Measurements from ENCODE around the gene SMC1A. TPM values are rescaled to one million over a fixed set of nuclear protein-coding genes. Genes with fewer than 3 reads are reported as not detected.
A peak's percentile ranks its signal among the peaks of the same experiment; 100 is the strongest.

The SMC1A gene
- total RNA-seq, 1 donor from 2014 or later, result 67.7 TPM

DNA sequence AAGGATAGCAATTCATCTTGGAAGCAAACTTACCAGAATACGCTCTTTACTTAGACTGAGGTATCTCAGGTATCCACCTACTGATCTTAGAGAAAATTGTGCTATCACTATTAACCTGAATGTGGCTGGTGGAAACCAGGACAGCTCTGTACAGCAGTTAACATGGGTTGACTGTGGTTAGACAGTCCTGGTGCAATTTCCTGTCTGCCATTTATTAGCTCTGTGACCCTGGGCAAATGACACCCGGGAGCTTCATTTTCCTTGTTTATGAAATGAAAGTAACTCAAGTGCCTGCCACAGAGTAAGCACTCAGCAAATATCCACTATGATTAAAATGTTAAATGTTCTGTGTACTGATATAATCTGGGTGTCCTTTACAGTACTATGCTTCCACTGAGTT lies 60.0 kb downstream of the SMC1A start:
- ATAC-seq, result no peak
- intact Hi-C loops (cut with DNase I), result no loop called here
- DNase-seq (ENCODE audit: low spot score), result no peak

DNA sequence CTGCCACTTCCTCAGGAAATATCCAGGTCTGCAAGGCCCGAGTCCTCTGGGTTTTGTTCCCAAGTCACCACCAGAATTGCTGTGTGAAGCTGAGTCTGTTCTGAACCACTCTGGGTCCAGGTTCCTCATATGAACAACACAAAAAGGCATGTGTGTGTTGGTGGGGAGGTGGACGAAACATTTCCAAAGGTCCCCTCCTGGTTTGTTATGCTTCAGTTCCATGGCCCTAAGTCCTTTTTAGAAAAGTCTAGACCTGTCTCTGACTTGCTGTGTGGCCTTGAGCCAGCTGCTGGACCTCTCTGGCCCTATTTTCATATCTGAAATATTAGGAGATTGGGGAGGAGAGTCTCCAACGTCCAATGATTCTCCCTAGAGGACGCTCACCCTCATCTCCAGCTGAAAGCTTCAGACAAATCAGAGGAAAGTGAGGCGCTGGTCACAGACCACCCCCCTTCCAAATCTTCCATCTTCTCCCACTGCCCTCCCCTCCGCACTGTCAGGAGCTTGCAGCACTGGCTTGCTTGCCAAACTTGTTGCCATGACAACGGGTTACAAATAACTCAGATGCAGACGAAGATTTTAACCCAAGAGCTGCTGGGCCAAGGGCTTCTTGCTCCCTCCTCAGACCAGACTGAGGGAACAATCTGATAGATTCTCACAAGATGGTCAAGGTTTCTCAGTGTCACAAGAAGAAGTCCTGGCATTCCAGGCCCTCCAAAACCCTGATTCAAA lies 64.5 kb downstream of the SMC1A start:
- DNase-seq (ENCODE audit: low spot score) (no peak), ATAC-seq (no peak)
- intact Hi-C loops (cut with DNase I), result no loop called here

DNA sequence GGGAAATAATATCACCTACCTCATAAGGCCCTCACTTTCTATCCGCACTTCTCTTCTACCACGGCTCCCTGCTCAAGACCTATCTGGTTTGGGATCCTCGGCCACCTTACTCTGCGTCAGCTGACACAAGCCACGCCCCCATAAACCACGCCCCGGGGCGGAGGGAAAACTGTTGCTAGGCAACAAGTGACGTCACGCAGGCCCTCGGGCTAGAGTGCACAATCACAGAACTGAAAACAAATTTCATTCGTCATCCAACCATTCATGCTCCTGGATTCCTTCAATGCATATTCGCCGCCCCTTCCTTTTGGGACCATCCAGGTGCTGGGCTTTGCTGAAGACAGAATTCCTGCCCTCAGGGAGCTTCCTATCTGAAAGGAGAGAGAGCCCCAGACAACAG lies 66.3 kb downstream of the SMC1A start:
- intact Hi-C loops (cut with DNase I), result no loop called here
- no peak for DNase-seq (ENCODE audit: low spot score)
- no peak for ATAC-seq

DNA sequence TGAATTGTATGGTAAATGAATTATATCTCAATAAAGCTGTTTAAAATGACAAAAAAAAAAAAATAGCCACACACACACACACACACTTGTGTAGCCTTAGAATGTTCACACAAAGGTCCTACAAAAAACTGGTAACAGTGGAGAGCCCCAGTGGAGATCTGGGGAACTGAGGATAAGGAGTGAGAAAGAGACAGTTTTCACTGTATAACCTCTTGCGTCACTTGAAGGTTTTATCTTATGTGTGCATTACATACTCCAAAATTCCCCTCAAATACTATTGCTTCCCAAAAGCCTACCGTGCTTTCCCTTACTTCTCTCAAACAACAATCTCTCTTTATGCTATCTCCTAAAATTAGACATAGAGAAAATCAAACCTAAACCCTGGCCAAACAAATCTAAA lies 67.8 kb downstream of the SMC1A start:
- DNase-seq (ENCODE audit: low spot score), result no peak
- intact Hi-C loops (cut with DNase I), result no loop called here
- ATAC-seq, result no peak

DNA sequence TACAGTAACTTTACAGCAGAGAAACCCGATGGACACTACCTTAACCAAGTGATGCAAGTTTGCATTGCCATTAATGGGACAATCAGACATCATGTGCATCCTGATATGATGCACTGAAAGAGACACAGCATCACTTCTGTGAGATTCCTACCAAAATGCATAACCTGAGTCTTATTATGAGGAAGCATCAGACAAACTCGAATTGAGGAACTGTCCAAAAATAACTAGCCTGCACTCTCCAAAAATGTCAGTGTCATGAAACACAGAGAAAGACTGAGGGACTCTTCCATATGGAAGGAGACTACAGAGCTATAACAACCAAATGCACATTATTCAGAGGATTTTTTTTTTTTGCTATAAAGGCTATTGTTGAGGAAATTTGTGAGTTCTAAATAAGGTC lies 74.5 kb downstream of the SMC1A start:
- ATAC-seq (no peak), DNase-seq (ENCODE audit: low spot score) (no peak)
- intact Hi-C loops (cut with DNase I), result no loop called here

GRCh38 chrX:53340852-53341645 lies 81.4 kb downstream of the SMC1A start:
- ATAC-seq, result no peak
- no peak for DNase-seq (ENCODE audit: low spot score)
- intact Hi-C loops (cut with DNase I), result no loop called here

GRCh38 chrX:53337101-53337500 lies 85.4 kb downstream of the SMC1A start:
- no peak for ATAC-seq

GRCh38 chrX:53333853-53334252 lies 88.6 kb downstream of the SMC1A start:
- peak; percentile 22 for DNase-seq (ENCODE audit: low spot score)
- ATAC-seq, result no peak
- intact Hi-C loops (cut with DNase I), result no loop called here

More at GRCh38 chrX:53337101-53337500, 85.4 kb downstream of the SMC1A start:
- no peak for DNase-seq (ENCODE audit: low spot score)
- intact Hi-C loops (cut with DNase I), result no loop called here

DNA sequence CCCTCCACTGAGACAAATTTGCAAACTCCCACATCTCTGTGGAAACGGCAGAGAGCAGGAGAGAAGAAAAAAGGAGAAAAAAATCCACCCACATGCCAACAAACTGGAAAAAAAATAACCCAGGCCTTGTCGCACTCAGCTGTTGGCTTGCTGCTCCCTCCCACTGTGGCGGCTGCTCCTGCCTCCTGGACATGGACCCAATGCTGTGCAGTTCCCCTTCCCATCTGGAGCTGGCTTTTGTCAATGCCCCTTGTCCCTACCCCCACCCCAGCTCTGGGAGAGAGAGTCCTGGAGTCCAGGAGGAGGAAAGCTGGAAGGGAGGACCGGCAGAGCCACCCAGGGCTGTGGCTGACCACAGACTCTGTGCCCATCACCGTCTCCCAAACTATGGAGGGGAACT lies 90.2 kb downstream of the SMC1A start:
- intact Hi-C loops (cut with DNase I), result no loop called here
- ATAC-seq, result no peak
- DNase-seq (ENCODE audit: low spot score), result peak; percentile 36

- DNase-seq (ENCODE audit: low spot score) (peak; percentile 41), ATAC-seq (no peak)
- intact Hi-C loops (cut with DNase I), result no loop called here
Observed at GRCh38 chrX:53330331-53330730, 92.1 kb downstream of the SMC1A start.

DNA sequence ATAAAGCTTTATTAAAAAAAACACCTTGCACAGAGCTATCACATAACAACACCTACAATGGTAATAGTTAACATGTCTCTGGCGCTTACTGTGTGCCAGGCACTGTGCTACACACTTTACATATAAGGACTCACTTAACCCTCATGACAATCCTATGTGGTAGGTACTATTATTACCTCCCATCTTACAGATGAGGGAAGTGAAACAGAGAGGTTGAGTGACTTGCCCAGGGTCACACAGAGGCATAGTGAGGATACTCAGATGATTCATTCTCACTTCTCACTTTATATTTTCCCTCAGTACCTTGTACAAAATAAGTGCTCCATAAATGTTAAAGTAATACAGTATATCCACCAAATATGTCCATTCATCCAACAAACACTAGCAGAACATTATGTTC lies 97.7 kb downstream of the SMC1A start:
- intact Hi-C loops (cut with DNase I), result no loop called here
- ATAC-seq, result no peak
- DNase-seq (ENCODE audit: low spot score), result no peak

Small RNA genes within 50 kb of the gene (microRNA-seq; reads per million reads assigned to microRNA genes)
- gene MIR6857, result not detected

Other genes with a start within 250 kb of the SMC1A start
- gene KDM5C, start 197.4 kb downstream of the SMC1A start, total RNA-seq, result 108 TPM
- gene IQSEC2, start 141.1 kb downstream of the SMC1A start, total RNA-seq, result 18.0 TPM
- 2.1 TPM for gene RIBC1, start 219 bp upstream of the SMC1A start, total RNA-seq
- 55.6 TPM for gene HSD17B10, start 11.7 kb upstream of the SMC1A start, total RNA-seq